ENCODE measurements around the gene B4GALT6.

Gene B4GALT6

DNA sequence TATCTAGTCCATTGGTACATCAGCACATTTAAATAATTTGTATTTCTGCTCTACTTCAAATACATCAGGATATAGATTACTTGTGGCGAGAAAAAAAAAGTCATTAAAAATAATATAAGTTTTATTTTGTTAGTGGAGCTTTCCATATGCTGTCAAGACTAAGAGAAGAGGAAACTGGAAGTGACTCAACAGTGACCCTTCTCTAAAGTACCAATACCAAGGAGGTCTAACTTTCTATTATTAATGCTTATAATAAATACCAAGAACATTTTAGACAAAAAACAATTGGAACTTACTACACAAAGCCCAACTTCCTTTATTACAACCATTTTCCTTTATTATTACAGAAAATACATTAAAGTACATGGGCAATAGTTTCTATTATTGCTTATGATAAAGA is 52.9 kb downstream of the B4GALT6 start:
- DNase-seq = no peak

DNA sequence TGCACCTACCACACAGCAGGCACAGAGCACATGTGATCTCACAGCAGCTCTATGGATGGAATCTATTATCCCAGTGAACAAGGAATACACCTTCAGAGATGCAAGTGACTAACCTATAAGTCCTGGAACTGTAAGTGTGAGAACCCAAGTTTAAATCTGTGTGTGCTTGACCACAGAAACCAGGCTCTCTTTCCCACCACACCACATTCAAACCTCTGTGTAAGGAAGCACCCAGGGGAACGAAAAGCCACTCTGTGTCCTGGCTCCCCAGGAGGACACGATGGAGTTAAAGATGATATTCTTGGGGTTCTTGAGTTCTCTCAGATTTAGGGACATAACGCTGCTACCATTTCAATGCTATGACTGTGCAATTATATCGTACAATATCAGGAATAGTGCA is 53.8 kb downstream of the B4GALT6 start:
- DNase-seq = no peak

GRCh38 chr18:31626409-31626808 is 58.0 kb downstream of the B4GALT6 start:
- DNase-seq = no peak

DNA sequence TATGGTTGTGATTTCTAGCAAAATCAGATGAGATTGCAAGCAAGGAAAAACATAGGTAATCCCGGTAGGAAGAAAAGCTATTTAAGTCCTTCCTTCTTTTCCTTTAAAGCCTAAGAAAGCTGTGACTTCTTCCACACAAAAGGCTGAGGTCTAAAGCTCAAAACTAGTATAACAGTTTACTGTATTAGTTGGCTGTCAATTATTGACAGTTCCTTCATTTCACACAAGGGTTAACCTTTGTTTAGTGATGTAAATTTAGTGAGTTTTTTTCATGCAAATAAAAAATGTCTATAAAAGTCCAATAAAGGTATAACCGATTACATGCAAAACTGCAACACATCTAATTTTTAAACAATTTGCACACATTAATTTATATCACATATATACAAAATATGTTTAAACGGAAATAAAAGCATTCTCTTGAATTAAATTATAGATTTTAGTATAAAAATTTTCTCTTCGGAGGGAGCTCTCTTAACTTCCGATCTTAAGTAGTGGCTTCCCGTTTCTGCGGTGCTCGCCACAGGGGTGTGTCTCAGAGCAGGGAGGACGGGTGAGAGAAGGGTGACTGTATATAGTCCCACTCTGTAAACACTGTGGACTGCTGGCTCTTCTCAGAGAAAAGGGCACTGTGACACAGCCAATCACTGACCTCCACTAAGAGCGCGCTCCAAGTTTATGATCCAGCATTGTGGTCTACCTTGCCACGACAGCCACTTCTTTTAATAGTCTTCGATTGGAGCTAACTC is 59.3 kb downstream of the B4GALT6 start:
- no peak for DNase-seq

GRCh38 chr18:31619291-31619690 is 65.1 kb downstream of the B4GALT6 start:
- DNase-seq = no peak

DNA sequence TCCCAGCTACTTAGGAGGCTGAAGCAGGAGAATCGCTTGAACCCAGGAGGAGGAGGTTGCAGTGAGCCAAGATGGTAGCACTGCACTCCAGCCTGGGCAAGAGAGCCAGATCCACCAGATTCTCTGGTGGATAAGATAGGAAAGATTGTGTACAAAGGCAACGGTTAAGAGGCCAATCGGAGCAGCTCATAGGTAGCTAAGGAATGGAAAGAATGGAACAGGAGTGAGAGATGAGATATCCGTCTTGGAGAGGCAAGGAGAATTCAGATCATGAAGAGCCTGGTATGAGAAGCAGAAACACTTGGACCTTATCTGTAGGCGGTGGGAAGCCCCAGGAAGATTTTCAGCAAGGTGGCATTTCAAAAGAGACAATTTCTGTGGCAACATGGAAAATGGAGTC is 65.6 kb downstream of the B4GALT6 start:
- no peak for DNase-seq

GRCh38 chr18:31617031-31617717 is 67.2 kb downstream of the B4GALT6 start:
- DNase-seq = no peak

DNA sequence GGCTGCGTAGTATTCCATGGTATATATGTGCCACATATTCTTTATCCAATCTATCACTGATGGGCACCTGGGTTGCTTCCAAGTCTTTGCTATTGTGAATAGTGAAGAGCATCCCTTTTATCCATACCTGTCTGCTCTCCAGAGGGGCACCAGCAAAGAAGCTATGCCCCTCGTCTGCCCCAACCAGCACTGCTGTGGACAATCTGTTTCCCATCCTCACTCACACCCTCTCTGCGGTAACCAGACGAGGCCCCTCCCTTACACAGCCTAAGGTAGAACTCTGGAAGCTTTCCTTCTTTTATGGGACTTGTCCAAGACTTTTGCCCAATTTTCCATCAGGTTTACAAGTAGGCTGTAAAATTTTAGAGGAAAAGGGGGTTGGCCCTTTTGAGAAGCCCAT is 67.8 kb downstream of the B4GALT6 start:
- no peak for DNase-seq

DNA sequence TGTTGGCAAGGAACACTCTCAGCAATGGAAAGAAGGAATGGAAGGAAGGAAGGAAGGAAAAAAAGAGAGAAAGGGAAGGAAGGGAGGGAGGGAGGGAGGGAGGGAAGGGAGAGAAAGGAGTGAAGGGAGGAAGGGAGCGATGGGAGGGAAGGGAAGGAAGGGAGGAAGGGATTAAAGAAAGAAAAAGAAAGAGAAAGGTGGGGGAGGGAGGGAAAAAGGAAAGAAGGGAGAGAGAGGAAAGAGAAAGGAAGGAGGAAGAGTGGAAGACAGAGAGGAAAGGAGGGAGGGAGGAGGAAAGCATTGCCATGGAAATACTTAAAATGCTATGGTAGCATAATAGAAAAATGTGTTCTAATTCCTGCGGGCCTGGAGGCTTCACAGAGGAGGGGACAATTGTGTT is 70.3 kb downstream of the B4GALT6 start:
- DNase-seq = no peak

DNA sequence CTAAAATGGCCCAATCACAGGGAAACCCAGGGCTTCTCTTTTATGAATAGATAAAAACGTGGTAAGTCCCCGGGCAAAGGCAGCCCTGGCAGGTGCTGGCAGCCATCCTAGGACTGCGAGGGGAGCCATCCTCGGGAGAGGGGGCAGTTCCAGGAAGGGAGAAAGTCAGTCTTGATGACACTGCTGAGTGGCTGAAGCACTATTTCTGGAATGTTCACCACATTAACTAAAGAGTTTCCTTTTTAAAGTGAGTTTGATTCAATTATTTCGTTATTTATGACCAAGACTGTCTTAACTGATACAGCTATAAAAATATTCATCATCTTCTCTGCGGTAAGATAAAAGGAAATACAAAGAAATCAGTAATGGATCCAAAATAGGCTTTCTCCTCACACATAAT is 72.3 kb downstream of the B4GALT6 start:
- DNase-seq = peak; percentile 8

DNA sequence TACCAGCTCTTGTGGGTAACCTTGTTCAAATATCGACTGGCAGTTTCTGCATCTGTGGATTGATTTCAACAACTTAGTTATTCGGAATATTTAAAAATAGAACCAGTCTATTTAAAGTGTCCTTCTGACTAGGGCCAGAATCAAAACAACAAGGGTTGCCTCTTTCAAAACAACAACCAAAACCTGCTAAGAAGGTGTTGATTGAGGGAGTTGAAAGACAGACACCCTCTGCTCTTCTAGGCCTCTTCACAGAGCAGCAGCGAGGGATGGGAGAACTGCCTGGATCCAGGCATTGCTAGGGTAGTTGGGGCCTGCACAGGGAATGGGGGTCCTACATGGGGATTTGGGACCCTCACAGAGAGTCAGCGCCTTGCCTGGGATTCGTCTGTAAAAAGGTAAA is 72.9 kb downstream of the B4GALT6 start:
- no peak for DNase-seq

- DNase-seq = no peak
These were observed 73.8 kb downstream of the B4GALT6 start for GRCh38 chr18:31610286-31611205.

DNA sequence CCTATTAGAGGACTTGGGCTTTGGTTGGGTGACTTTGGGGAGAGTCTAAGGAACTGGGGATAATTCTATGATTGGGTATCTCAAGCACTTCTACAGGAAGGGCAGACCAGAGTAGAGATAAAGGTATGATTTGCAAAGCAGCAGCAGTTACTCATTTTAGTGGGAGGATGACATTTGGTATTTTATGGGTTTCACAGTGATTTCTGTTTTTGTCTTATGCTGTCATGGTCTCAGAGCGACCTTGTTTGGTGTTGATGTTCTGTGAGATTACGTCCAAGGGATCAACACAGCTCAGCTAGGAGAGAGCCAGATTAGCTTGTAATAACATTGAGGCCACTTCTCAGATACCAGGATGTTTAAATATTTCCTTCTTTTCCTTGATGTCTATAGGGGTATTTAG is 74.5 kb downstream of the B4GALT6 start:
- no peak for DNase-seq

- DNase-seq = no peak
These were observed 77.0 kb downstream of the B4GALT6 start for GRCh38 chr18:31607384-31607783.

DNA sequence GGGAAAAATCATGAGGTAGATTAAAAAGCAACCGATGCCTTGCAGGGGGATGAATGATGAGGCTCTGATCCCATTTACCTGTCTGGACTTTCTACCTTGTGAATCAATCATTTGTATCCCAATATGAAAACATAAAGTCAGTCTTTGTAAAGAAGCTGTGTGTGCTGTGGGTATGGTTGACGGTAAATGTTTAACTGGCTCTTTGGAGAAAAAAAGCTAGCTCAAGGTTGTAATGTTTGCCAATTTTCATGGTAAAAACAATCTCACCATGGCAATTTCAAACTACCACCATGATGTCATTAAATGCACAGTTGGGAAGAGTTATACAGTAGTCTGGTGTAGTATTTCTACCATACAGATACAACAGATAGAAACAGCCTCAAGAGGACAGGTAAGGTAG is 78.1 kb downstream of the B4GALT6 start:
- DNase-seq = no peak

- peak; percentile 36 for DNase-seq
These were observed 81.1 kb downstream of the B4GALT6 start for GRCh38 chr18:31603315-31603714.

DNA sequence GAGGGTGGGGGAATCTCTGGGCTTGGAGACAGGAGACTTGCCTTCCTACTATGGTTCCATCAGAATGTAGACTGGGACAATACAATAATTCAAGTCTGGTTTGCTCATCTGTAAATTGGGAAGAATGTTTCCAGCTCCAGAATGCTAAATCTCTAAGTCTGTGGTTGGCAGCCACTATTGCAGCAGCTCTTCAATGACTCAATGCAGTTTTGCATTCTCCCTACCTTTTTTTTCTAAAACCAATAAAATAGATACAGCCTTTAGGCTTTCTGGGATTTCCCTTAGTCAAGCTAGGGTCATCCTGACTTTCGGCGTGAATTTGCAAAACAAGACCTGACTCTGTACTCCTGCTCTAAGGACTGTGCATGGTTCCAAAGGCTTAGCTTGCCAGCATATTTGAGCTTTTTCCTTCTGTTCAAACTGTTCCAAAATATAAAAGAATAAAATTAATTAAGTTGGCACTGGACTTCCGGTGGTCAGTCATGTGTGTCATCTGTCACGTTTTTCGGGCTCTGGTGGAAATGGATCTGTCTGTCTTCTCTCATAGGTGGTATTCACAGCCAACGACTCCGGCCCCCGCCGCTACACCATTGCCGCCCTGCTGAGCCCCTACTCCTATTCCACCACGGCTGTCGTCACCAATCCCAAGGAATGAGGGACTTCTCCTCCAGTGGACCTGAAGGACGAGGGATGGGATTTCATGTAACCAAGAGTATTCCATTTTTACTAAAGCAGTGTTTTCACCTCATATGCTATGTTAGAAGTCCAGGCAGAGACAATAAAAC is 86.2 kb downstream of the B4GALT6 start:
- DNase-seq = peak; percentile 28

- DNase-seq = peak; percentile 76
These were observed 88.1 kb downstream of the B4GALT6 start for GRCh38 chr18:31596081-31596872.

GRCh38 chr18:31595121-31595771 is 89.1 kb downstream of the B4GALT6 start:
- DNase-seq = peak; percentile 75

DNA sequence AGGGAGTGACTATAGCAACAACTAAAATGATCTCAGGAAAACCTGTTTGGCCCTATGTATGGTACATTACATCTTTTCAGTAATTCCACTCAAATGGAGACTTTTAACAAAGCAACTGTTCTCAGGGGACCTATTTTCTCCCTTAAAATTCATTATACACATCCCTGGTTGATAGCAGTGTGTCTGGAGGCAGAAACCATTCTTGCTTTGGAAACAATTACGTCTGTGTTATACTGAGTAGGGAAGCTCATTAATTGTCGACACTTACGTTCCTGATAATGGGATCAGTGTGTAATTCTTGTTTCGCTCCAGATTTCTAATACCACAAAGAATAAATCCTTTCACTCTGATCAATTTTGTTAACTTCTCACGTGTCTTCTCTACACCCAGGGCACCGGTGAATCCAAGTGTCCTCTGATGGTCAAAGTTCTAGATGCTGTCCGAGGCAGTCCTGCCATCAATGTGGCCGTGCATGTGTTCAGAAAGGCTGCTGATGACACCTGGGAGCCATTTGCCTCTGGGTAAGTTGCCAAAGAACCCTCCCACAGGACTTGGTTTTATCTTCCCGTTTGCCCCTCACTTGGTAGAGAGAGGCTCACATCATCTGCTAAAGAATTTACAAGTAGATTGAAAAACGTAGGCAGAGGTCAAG is 91.7 kb downstream of the B4GALT6 start:
- no peak for DNase-seq

DNA sequence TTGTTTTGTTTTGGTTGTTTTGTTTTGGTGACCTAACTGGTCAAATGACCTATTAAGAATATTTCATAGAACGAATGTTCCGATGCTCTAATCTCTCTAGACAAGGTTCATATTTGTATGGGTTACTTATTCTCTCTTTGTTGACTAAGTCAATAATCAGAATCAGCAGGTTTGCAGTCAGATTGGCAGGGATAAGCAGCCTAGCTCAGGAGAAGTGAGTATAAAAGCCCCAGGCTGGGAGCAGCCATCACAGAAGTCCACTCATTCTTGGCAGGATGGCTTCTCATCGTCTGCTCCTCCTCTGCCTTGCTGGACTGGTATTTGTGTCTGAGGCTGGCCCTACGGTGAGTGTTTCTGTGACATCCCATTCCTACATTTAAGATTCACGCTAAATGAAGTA is 92.8 kb downstream of the B4GALT6 start, which contains the start of gene TTR:
Gene TTR, plus strand, starts transcription at position 250 of the 400 bp plus-strand sequence. Its CDS starts 26 bp downstream, at position 276.
- no peak for DNase-seq
